ENCODE results near the gene CTNNA2.

DNA sequence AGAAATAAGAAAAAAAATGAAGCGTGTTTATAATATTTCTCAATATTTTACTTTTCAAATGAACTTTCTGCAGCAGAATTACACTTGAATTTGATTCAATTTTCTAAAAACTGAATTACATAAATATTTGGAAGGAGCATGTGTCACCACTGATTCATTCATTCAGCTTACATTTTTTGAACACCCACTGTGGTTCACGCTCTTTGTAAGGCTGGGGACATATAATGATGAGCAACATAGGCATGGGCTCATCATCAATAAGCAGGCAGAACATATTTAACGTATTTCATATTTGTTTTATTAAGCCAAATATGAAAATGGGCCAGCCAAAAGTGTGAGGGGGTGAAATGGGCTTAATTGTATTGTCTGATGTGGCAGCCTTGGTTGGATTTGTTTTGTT lies 209.1 kb downstream of the CTNNA2 start:
- TF ChIP-seq SPI1 (IDR thresholded peaks at IDR 0.05; ENCODE audit: borderline replicate concordance, low read depth, low read length) (no peak), TBP (optimal IDR thresholded peaks at IDR 0.05; ENCODE audit: low read depth, low read length) (no peak)
- TF ChIP-seq, protein P1, sequence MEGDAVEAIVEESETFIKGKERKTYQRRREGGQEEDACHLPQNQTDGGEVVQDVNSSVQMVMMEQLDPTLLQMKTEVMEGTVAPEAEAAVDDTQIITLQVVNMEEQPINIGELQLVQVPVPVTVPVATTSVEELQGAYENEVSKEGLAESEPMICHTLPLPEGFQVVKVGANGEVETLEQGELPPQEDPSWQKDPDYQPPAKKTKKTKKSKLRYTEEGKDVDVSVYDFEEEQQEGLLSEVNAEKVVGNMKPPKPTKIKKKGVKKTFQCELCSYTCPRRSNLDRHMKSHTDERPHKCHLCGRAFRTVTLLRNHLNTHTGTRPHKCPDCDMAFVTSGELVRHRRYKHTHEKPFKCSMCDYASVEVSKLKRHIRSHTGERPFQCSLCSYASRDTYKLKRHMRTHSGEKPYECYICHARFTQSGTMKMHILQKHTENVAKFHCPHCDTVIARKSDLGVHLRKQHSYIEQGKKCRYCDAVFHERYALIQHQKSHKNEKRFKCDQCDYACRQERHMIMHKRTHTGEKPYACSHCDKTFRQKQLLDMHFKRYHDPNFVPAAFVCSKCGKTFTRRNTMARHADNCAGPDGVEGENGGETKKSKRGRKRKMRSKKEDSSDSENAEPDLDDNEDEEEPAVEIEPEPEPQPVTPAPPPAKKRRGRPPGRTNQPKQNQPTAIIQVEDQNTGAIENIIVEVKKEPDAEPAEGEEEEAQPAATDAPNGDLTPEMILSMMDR (IDR thresholded peaks at IDR 0.05 in 2 of 3, conservative IDR thresholded peaks at IDR 0.05 in 1 of 3; ENCODE audit: insufficient read depth in 2 of 3, low read depth in 1 of 3, low read length in 3 of 3): no peak

Data from K562 (cell line).